Activated naive CD4-positive, alpha-beta T cell treated with anti-CD3 and anti-CD28 coated beads, Interleukin-2, amount 50 U/mL, for 16 hours (primary cell): ENCODE measurements around the gene SLC16A4.
"Not testable (repeated sequence)": the region's sequence is repeated elsewhere in the genome, so short reads cannot be mapped to it uniquely, and the experiment has no call there.

ENCODE experiments used
- DNase-seq: peaks from one replicate; pipeline ENCODE4 v3.0.0-alpha.2; 2020

The SLC16A4 gene

DNA sequence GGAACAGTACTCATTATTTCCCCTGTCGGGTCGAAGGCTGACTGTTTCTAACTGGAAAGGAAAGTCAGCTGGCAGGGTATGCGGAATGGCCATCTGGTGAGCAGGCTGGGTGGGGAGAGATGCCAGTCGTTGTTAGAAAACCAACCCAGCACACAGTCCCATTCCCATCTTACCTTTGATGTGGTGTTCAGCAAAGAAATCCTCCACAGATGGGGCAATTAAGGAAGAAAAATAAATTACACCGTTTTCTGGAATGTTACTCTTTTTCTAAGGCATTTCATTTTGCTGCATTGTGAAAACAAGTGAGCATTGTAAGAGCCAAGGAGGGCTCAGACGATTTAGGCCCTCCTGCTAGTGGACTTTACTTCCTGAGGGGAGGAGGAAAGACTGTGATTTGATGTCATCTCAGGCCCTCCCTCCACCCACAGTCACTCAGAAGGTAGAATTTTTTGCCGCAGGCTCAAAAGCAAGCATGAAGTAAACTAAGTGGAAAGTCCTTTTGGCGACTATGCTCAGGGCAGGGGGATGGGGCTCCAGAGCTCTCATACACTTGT, at the start of gene SLC16A4:
TSS of gene SLC16A4 (minus strand) at position 335 of the 554 bp plus-strand sequence. CDS start 1,703 bp downstream, outside the sequence.
- DNase-seq, result no peak

- DNase-seq, result not testable (repeated sequence)
These were observed 49.0 kb upstream of the SLC16A4 start for GRCh38 chr1:110439873-110440272.

DNA sequence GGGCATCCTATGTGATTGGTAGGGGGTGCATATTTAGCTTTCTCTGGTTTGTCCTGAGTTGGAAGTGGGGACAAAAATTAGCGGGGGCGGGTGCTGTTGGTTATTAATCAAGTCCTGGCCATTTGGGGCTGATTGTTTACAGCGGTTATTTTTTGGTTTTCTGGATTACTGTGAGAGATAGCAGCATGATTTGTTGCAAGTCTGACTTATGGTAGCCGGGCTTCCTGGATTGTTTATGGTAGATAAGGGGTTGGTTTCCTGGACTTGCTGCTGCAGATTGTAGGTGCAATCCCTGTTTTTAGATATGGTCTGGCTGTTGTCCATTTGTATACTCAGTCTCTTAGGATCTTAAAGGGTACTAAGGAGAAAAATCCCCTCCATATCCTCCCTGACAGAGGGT, 48.1 kb upstream of the SLC16A4 start:
- no peak for DNase-seq

- not testable (repeated sequence) for DNase-seq
These were observed 46.9 kb upstream of the SLC16A4 start for GRCh38 chr1:110437645-110438299.

GRCh38 chr1:110436635-110437034, 45.8 kb upstream of the SLC16A4 start:
- no peak for DNase-seq

DNA sequence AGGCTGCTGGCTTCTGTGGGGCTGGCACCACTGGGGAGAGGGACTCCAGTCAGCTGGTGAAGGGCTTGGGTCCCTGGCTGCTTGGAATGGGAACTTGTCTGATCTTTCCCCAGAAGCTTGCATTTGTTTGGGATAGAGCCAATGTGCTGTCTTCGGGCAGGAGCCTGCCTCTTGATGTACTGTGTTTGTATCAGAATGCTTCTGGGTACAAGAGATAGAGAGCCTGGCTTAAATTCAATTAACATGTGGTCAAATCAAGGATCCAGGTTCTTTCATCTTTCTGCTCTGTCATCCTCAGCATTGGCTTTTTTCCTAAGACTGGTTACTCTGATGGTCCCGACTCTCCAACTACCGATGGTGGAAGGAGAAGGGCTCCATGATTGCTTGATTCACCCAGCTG, 44.1 kb upstream of the SLC16A4 start:
- no peak for DNase-seq

- DNase-seq, result no peak
These were observed 43.0 kb upstream of the SLC16A4 start for GRCh38 chr1:110433803-110434202.

- no peak for DNase-seq
These were observed 42.4 kb upstream of the SLC16A4 start for GRCh38 chr1:110433213-110433612.

DNA sequence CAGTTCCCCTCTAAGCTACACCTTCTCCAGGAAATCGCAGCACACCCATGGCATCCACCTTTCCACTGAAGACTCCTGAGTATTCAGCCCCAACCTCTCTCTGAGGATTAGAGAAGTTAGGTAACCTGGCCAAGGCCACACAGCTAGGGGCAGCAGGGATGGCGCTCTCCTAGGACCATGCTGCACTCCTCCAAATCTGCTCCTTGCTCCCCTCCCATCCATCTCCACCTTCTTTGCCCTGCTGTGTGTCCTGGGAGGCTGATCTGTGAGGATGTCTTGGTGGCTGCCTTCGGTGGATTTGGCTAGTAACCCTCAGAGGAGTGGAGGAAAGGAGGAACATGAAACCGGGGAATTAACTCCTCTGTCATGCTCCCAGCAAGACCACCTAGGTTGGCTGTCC, 40.1 kb upstream of the SLC16A4 start:
- DNase-seq, result no peak

GRCh38 chr1:110430366-110430765, 39.5 kb upstream of the SLC16A4 start:
- DNase-seq, result no peak

DNA sequence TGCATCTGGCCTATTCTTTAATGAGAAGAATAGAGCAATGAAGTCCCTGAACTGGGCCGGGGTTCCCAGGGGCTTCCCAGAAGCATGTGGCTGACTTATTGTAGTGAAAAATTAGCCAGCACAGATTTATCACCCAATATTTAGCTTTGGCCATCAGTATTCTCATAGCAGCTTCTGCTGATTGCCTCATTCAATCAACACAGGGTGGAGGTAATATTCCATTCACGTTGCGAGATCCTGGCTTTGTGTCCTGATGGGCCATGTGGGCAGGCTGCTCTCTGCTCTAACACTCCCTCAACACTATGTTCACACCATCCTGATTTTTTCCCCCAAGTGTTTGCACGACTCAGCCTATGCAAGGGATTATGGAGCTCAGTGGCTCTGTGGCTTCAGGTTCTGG, 38.1 kb upstream of the SLC16A4 start:
- no peak for DNase-seq

DNA sequence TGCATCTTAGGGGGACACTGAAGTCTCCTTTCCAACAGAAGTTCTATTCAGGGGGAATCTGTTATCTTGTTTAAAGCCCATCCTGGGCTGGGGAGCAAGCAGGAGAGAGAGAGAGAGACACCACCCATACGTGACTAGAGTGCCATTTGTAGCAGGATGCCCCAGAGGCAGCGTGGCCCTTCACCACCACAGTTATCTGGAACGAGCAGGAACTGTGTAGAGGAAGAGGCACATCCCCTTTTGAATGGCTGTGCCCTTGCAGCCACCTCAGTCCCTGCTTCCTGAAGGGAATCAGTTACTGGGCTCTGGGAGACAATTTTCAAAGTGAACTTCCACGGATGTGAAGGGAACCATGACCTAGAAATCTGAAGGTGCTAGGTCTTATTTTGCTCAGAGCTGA, 36.0 kb upstream of the SLC16A4 start:
- DNase-seq, result no peak

DNA sequence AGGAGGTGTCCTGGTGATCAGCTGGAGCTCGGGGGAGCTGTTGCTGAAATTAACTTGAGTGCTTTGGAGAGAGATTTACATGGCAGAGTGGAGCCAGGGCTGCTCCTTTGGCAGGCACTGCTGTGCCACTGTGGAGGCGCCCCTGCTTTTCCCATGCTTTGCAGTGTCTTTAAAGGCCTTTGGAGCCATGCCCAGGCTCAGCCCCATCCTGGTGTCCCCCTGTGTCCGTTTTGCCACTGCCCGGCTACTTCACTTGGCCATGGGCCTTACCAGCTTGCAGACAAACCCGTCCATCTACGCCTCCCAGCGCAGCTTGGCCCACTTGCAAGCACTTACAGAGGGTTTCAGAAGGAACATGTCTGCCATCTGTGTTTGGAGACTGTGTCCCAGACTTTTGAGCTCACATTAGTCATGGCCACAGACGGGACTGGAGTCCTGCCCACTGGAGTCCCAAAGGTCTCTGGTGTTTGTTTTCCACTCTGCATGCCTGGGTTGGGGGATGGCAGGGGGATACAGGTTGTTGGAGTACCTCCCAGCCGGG, 34.9 kb upstream of the SLC16A4 start:
- no peak for DNase-seq

DNA sequence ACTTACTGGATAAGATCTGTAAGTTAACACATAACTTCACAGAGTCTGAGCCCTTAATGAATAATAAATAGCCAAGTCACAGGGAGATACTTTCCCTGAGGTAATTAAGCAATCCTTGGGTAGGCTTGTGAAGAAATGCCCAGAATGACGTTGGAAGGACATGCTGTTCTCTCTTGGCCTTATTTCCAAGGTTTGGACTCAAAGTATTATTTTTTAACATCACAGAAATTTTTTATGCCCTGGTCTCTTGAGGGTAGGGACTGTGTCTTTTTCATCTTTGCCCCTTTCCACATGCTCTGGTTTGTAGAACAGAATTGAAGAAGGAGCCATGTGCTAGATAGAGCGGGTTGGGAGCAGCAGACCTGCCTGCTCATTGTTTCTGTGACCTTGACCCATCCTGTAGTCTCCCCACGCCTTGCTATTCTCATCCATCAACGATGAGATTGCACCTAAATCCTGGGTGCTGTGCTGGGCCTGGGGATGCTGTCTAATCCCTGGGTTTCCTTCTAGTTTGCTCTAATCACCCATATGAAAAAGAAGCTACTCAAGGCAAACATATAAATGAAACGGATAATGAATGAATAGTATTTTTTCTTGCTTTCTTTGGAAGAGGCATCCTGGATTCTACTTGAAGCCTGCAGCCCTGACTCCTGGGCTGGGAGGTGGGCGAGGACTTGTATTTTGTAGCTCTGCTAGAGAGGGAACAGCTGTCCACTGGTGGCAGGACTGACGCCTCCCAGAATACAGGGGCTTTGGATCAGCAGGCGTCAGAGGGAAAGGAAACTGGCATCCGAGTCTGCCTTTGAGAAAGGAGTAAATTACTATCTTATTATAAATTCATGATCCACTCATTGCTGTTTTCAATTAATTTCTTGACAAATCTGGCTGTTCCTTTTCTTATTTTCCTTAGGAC, 34.1 kb upstream of the SLC16A4 start:
- DNase-seq, result no peak

GRCh38 chr1:110420874-110421793, 30.3 kb upstream of the SLC16A4 start:
- DNase-seq, result no peak

- no peak for DNase-seq
These were observed 29.3 kb upstream of the SLC16A4 start for GRCh38 chr1:110420023-110420662.

DNA sequence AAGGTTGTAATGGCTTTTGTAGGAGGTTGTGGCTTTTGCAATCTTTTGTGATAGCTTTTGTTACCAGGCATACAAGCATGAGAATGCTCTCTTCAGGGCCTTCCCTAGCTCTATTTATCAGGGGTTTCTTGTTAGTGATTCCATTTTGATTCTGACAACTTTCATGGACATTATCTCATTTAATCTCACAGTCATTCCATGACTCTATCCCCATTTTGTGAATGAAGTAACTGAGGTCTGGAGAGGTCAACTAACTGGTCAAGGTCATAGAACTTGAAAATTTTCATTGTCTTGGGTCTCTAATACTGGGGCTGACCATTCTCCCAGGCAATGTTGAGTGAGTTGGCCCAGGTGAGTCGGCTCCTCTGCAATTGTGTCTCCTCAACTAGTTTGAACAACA, 27.9 kb upstream of the SLC16A4 start:
- no peak for DNase-seq

GRCh38 chr1:110413045-110413444, 22.2 kb upstream of the SLC16A4 start:
- DNase-seq, result not testable (repeated sequence)

GRCh38 chr1:110412576-110412975, 21.8 kb upstream of the SLC16A4 start:
- DNase-seq, result peak; percentile 68

DNA sequence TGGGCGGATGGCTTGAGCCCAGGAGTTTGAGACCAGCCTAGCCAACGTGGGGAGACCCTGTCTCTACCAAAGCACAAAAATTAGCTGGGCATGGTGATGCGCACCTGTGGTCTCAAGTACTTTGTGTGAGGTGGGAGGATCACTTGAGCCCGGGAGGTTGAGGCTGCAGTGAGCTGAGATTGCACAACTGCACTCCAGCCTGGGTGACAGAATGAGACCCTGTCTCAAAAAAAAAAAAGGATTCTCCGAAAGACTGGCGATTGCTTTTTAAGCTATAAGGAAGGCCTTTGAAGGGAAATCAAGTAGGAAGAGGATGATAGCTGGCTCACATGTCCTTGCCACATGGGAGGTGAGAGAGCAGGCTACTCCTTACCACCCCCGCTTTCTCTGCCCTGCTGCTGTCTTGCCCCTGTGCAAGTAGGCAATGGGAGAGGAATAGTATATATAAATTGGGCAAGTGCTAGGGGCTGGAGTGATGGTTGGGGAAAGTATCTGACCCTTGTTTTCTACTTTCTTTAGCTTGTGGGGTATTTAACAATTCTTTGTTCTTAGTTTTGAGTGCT, 20.4 kb upstream of the SLC16A4 start:
- no peak for DNase-seq

DNA sequence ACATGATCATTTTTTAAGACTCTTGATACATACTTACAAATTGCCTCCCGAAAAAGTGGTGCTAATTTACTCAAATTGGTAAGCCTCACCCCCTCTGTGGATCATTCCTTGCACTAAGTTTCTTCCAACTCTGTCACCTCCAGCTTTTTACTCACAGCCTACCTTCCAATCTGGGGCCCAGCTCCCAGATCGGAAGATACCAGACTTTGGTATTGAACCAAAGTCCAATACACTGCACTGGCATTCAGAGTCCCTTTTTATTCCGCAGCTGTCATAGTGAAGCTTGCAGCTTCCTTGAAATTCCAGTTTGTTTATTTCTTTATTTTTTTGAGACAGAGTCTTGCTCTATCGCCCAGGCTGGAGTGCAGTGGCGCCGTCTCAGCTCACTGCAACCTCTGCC, 18.5 kb upstream of the SLC16A4 start:
- DNase-seq, result no peak

DNA sequence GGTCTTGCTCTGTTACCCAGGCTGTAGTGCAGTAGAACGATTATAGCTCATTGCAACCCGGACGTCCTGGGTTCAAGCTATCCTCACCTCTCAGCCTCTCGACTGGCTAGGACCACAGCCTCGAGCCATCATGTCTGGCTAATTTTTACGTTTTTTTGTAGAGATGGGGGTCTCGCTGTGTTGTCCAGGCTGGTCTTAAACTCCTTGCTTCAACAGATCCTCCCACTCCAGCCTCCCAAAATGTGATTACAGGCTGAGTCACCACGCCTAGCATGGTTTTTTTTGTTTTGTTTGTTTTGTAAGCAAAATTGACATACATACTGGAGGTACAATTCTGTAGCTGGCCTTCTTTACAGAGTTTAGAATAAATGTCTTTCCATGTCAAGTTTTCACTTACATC, 17.7 kb upstream of the SLC16A4 start:
- DNase-seq, result no peak
